Panc1 (cell line): ENCODE data around the gene CROT. TPM values are rescaled to one million over a fixed set of nuclear protein-coding genes. Genes with fewer than 3 reads are reported as not detected.

Source experiments
- ATAC-seq: fragments of 200-7000 bp; cut with Tn5 transposase; 2 replicates; pipeline ENCODE4 v1.9.1; 2020; ENCODE audit warnings: mild to moderate bottlenecking, moderate library complexity
- BruUV-seq: library from RNA; stranded (reverse); fragments of 400-500 nt; replicated peaks from 2 replicates; lab custom pipeline; 2021; lab: Mats Ljungman, UMichigan
- CTCF ChIA-PET: fragments of 300-600 bp; sonication (Branson Sonifier 250); formaldehyde crosslinking; loops from one replicate; lab custom pipeline; 2022; ENCODE audit warnings: antibody characterized with exemption; lab: Charles Lee
- POLR2A ChIA-PET: fragments of 300-600 bp; sonication (Branson Sonifier 250); formaldehyde crosslinking; loops from one replicate; lab custom pipeline; 2022; ENCODE audit warnings: antibody characterized with exemption; lab: Charles Lee
- DNase-seq: peaks from one replicate; pipeline ENCODE4 v3.0.0-alpha.2; 2010; ENCODE audit warnings: low read depth, low spot score
- H3K27ac ChIP-seq: 2 replicates; pipeline ENCODE4 v1.5.1; 2011; ENCODE audit warnings: mild to moderate bottlenecking, low read length, inconsistent platforms
- H3K27me3 ChIP-seq: fragments of 200-500 bp; sonication (Bioruptor generic); 2 replicates; pipeline ENCODE4 v1.6.0; 2014; ENCODE audit warnings: low read length, inconsistent platforms; ENCODE audit not compliant: control insufficient read depth, insufficient read depth
- H3K36me3 ChIP-seq: fragments of 200-500 bp; sonication (Bioruptor generic); 2 replicates; pipeline ENCODE4 v1.5.1; 2014; ENCODE audit warnings: inconsistent platforms, mild to moderate bottlenecking, low read length, moderate library complexity; ENCODE audit not compliant: control insufficient read depth, insufficient read depth
- H3K4me1 ChIP-seq: 2 replicates; pipeline ENCODE4 v1.5.1; 2011; ENCODE audit warnings: inconsistent platforms, mild to moderate bottlenecking, low read length, moderate library complexity; ENCODE audit not compliant: control insufficient read depth, insufficient read depth
- H3K4me3 ChIP-seq, 2 experiments: 2 replicates each; pipeline ENCODE4 v1.5.1; 2011 to 2012; ENCODE audit warnings: low read depth in 2 of 2, low read length in 2 of 2, mild to moderate bottlenecking in 2 of 2, inconsistent platforms in 1 of 2, moderate library complexity in 1 of 2
- H3K9me3 ChIP-seq: fragments of 200-500 bp; sonication (Bioruptor generic); 2 replicates; pipeline ENCODE4 v1.5.1; 2014; ENCODE audit warnings: low read depth, mild to moderate bottlenecking, inconsistent platforms, low read length, moderate library complexity; ENCODE audit not compliant: control insufficient read depth, insufficient read depth
- CTCF ChIP-seq: fragments of 450-650 bp; IDR thresholded peaks from 2 replicates; pipeline ENCODE4 v1.5.1; 2017; ENCODE audit warnings: mild to moderate bottlenecking
- POLR2AphosphoS5 ChIP-seq: IDR thresholded peaks from 2 replicates; pipeline ENCODE4 v1.6.1; 2012; ENCODE audit warnings: mild to moderate bottlenecking, low read depth, low read length, moderate library complexity
- SIN3A ChIP-seq: IDR thresholded peaks from 2 replicates; pipeline ENCODE4 v1.6.1; 2012; ENCODE audit warnings: low read depth, mild to moderate bottlenecking, low read length, moderate library complexity, borderline replicate concordance; ENCODE audit not compliant: insufficient read depth
- TCF7L2 ChIP-seq: IDR thresholded peaks from 2 replicates; pipeline ENCODE4 v1.6.1; 2011; ENCODE audit warnings: mild to moderate bottlenecking, low read depth, low read length, inconsistent platforms
- in situ Hi-C: cut with HindIII; loops from 2 replicates; pipeline ENCODE4 v1.10.0; 2016; ENCODE audit warnings: low sequenced_read_pairs, low pct_unique_long_range_greater_than_20kb
- intact Hi-C: fragments of 100-400 bp; cut with micrococcal nuclease; formaldehyde crosslinking; loops from one replicate; pipeline ENCODE4 v1.10.0; 2022; ENCODE audit not compliant: unreplicated experiment
- total RNA-seq: library from RNA; stranded (reverse); gene quantifications from one replicate; pipeline ENCODE4 v1.2.1, GENCODE V29; 2021; ENCODE audit not compliant: unreplicated experiment
- TF ChIP-seq, protein P1 (sequence below), 2 experiments: IDR thresholded peaks; 2 replicates each; pipeline ENCODE4 v1.6.1; 2011 to 2012; ENCODE audit warnings: low read depth in 2 of 2, control low read depth in 1 of 2, low read length in 1 of 2, mild to moderate bottlenecking in 1 of 2, moderate library complexity in 1 of 2; ENCODE audit not compliant: insufficient read depth in 1 of 2

The CROT gene
- total RNA-seq, 1 experiment from 2014 or later, result 9.8 TPM

- Histone ChIP-seq H3K36me3 (no peaks in the 10 kb centered on the region), H3K4me1 (no peaks in the 10 kb centered on the region), H3K4me3 (no peak overlapping the region), H3K9me3 (no peaks in the 10 kb centered on the region), H3K27ac (no peak overlapping the region), H3K27me3 (no peaks in the 10 kb centered on the region)
- no TSS peak for BruUV-seq
- no peak for DNase-seq
- in situ Hi-C loops, result no loop called here
- no peak for TF ChIP-seq SIN3A
- no peak for TF ChIP-seq CTCF
- intact Hi-C loops, result no loop called here
- ChIA-PET CTCF (no interaction called here), POLR2A (no interaction called here)
- no peak for ATAC-seq
These were observed 53.0 kb downstream of the CROT start for GRCh38 chr7:87398446-87398845.

DNA sequence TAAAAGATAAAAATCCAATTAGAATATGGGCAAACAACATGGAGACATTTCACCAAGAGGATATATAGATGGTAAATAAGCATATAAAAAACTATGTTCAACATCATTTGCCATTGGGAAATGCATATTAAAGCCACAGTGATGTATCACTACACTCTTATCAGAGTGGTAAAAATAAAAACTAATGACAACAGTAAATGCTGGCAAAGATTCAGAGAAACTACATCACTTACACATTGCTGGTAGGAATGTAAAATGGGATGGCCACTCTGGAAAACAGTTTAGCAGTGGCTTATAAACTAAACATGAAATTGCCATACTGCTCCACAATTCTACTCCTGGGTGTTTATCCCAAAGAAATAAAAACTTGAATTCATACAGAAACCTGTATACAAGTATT lies 59.2 kb downstream of the CROT start:
- DNase-seq (no peak), ATAC-seq (no peak)
- ChIA-PET CTCF (no interaction called here), POLR2A (no interaction called here)
- intact Hi-C loops (no loop called here), in situ Hi-C loops (no loop called here)
- no peak overlapping the region for H3K4me3 ChIP-seq
- H3K27ac ChIP-seq, result no peak overlapping the region
- no peaks in the 10 kb centered on the region for H3K36me3 ChIP-seq
- BruUV-seq, result no TSS peak
- peaks cover 3% of the 10 kb centered on the region; the same call in 1 of the 2 replicates for H3K27me3 ChIP-seq
- no peaks in the 10 kb centered on the region for H3K9me3 ChIP-seq
- no peak for TF ChIP-seq TCF7L2
- no peak for TF ChIP-seq CTCF
- no peaks in the 10 kb centered on the region for H3K4me1 ChIP-seq

DNA sequence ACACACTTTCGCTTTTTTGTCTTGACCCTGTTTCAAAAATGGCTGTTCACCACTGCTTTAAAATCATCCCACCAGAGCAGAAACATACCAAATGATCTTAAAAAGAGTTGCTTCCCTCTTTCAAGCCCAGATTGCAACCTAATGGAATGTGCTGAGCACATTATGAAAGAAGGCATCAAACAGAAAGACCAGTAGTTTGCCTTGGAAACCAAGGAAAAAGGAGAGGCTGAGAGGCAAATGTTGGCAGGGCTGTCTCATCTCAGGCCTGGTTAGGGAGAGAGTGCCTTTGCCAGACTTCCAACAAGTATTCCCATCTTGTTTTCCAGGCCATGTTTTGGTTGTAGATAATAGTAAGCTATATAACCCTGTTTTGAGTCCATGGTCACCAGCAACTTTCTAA lies 65.7 kb downstream of the CROT start:
- no peak for ATAC-seq
- no peak for TF ChIP-seq POLR2AphosphoS5
- TF ChIP-seq SIN3A, result no peak
- no peak for TF ChIP-seq TCF7L2
- TF ChIP-seq, protein P1, sequence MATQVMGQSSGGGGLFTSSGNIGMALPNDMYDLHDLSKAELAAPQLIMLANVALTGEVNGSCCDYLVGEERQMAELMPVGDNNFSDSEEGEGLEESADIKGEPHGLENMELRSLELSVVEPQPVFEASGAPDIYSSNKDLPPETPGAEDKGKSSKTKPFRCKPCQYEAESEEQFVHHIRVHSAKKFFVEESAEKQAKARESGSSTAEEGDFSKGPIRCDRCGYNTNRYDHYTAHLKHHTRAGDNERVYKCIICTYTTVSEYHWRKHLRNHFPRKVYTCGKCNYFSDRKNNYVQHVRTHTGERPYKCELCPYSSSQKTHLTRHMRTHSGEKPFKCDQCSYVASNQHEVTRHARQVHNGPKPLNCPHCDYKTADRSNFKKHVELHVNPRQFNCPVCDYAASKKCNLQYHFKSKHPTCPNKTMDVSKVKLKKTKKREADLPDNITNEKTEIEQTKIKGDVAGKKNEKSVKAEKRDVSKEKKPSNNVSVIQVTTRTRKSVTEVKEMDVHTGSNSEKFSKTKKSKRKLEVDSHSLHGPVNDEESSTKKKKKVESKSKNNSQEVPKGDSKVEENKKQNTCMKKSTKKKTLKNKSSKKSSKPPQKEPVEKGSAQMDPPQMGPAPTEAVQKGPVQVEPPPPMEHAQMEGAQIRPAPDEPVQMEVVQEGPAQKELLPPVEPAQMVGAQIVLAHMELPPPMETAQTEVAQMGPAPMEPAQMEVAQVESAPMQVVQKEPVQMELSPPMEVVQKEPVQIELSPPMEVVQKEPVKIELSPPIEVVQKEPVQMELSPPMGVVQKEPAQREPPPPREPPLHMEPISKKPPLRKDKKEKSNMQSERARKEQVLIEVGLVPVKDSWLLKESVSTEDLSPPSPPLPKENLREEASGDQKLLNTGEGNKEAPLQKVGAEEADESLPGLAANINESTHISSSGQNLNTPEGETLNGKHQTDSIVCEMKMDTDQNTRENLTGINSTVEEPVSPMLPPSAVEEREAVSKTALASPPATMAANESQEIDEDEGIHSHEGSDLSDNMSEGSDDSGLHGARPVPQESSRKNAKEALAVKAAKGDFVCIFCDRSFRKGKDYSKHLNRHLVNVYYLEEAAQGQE (IDR thresholded peaks at IDR 0.05; ENCODE audit: insufficient read depth in 1 of 2, low read depth in 2 of 2, low read length in 1 of 2), result no peak
- TF ChIP-seq CTCF, result no peak
- Histone ChIP-seq H3K27me3 (peaks cover 5% of the 10 kb centered on the region; the same call in 1 of the 2 replicates), H3K27ac (no peak overlapping the region), H3K4me3 (no peak overlapping the region), H3K9me3 (no peaks in the 10 kb centered on the region), H3K36me3 (no peaks in the 10 kb centered on the region), H3K4me1 (no peaks in the 10 kb centered on the region)
- POLR2A ChIA-PET, result no interaction called here
- BruUV-seq, result no TSS peak
- DNase-seq, result no peak
- in situ Hi-C loops, result no loop called here
- intact Hi-C loops, result no loop called here
- CTCF ChIA-PET, result no interaction called here
